Effector memory CD8-positive, alpha-beta T cell (primary cell): ENCODE data around the gene CSF3.

ENCODE experiments used
- ATAC-seq: fragments of 150-1000 bp; cut with Tn5 transposase; replicated peaks from 2 replicates; pipeline ENCODE4 v1.10.0; 2021; ENCODE audit warnings: mild to moderate bottlenecking, moderate library complexity
- DNase-seq, 3 experiments: peaks; one replicate each; pipeline ENCODE4 v3.0.0; 2021
- H3K27ac Mint-ChIP-seq, 2 donors: one replicate each; pipeline ENCODE4 v1.8.0; 2022; ENCODE audit warnings: mild to moderate bottlenecking in 2 of 2, mixed read lengths in 2 of 2, moderate library complexity in 2 of 2
- H3K27me3 Mint-ChIP-seq, 2 donors: one replicate each; pipeline ENCODE4 v1.8.0; 2022; ENCODE audit warnings: mixed read lengths in 2 of 2
- H3K36me3 Mint-ChIP-seq: one replicate; pipeline ENCODE4 v1.8.0; 2022; ENCODE audit warnings: mild to moderate bottlenecking, moderate library complexity, mixed read lengths; ENCODE audit not compliant: insufficient read depth
- H3K4me1 Mint-ChIP-seq, 2 donors: one replicate each; pipeline ENCODE4 v1.8.0; 2022; ENCODE audit warnings: low read depth in 2 of 2, mixed read lengths in 2 of 2
- H3K4me3 Mint-ChIP-seq, 2 donors: one replicate each; pipeline ENCODE4 v1.8.0; 2022; ENCODE audit warnings: mild to moderate bottlenecking in 2 of 2, mixed read lengths in 2 of 2, moderate library complexity in 2 of 2
- H3K9me3 Mint-ChIP-seq, 2 donors: one replicate each; pipeline ENCODE4 v1.8.0; 2022; ENCODE audit warnings: mixed read lengths in 2 of 2

The CSF3 gene

GRCh38 chr17:40034426-40035161 is 19.4 kb downstream of the CSF3 start:
- H3K36me3 Mint-ChIP-seq: peaks cover 31% of the 10 kb centered on the region
- no peak overlapping the region for H3K4me3 Mint-ChIP-seq
- peak overlapping the region in 1 of 2 donors; percentile 12 for H3K27ac Mint-ChIP-seq
- H3K27me3 Mint-ChIP-seq: no peaks in the 10 kb centered on the region
- H3K4me1 Mint-ChIP-seq: no peaks in the 10 kb centered on the region
- DNase-seq (no peak), ATAC-seq (no peak)
- H3K9me3 Mint-ChIP-seq: no peaks in the 10 kb centered on the region

GRCh38 chr17:40035162-40035559 is 19.9 kb downstream of the CSF3 start:
- no peak overlapping the region for H3K27ac Mint-ChIP-seq
- H3K4me3 Mint-ChIP-seq: no peak overlapping the region
- H3K4me1 Mint-ChIP-seq: no peaks in the 10 kb centered on the region
- no peak for DNase-seq
- H3K9me3 Mint-ChIP-seq: no peaks in the 10 kb centered on the region
- H3K36me3 Mint-ChIP-seq: peaks cover 30% of the 10 kb centered on the region
- no peaks in the 10 kb centered on the region for H3K27me3 Mint-ChIP-seq
- ATAC-seq: no peak

GRCh38 chr17:40038882-40039513 is 23.8 kb downstream of the CSF3 start:
- no peak for ATAC-seq
- Mint-ChIP-seq H3K36me3 (peaks cover 28% of the 10 kb centered on the region), H3K4me3 (no peak overlapping the region), H3K27me3 (no peaks in the 10 kb centered on the region), H3K27ac (peak overlapping the region in 1 of 2 donors; percentile 30), H3K4me1 (no peaks in the 10 kb centered on the region), H3K9me3 (no peaks in the 10 kb centered on the region)
- no peak for DNase-seq

GRCh38 chr17:40041196-40041595 is 26.0 kb downstream of the CSF3 start:
- peaks cover 44% of the 10 kb centered on the region for H3K36me3 Mint-ChIP-seq
- ATAC-seq (no peak), DNase-seq (no peak)
- H3K4me1 Mint-ChIP-seq: peaks cover 0 to 6% of the 10 kb centered on the region in 2 donors
- no peak overlapping the region for H3K4me3 Mint-ChIP-seq
- H3K27me3 Mint-ChIP-seq: no peaks in the 10 kb centered on the region
- no peaks in the 10 kb centered on the region for H3K9me3 Mint-ChIP-seq
- no peak overlapping the region for H3K27ac Mint-ChIP-seq

DNA sequence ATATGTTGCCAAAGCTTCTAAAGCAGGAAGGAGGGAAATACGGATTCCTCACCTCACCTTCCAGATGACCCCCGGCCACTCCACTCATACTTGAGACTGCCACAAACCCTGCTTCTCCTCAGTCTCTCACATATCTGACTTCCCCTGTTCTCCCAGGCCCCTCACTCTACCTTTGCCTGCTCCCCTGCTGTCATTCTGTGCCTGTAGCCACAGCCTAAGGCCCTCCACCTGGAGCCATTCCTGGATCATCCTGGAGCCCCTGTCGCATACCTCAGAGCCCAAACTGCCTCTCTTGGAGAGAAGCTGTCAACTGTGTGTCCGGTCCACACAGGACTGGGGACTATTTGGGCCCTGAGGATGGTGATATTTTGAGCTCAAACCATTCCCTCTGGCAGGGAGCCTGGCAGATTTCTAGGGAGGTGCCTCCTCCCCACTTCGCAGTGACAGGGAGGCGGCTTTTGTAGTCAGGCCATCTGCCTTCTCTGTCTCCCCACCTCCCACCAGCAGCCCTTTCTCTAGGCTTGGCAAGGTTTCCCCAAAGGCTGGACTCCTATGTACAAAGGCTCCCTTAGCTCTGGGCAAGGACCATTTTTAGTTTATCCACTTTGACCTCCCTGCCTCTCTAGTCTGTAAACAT is 41.3 kb downstream of the CSF3 start:
- peaks cover 8 to 15% of the 10 kb centered on the region in 2 donors for H3K4me1 Mint-ChIP-seq
- ATAC-seq (no peak), DNase-seq (no peak)
- peaks cover 12 to 29% of the 10 kb centered on the region in 2 donors for H3K27me3 Mint-ChIP-seq
- H3K36me3 Mint-ChIP-seq: peaks cover 20% of the 10 kb centered on the region
- H3K4me3 Mint-ChIP-seq: no peak overlapping the region
- no peaks in the 10 kb centered on the region for H3K9me3 Mint-ChIP-seq
- no peak overlapping the region for H3K27ac Mint-ChIP-seq

DNA sequence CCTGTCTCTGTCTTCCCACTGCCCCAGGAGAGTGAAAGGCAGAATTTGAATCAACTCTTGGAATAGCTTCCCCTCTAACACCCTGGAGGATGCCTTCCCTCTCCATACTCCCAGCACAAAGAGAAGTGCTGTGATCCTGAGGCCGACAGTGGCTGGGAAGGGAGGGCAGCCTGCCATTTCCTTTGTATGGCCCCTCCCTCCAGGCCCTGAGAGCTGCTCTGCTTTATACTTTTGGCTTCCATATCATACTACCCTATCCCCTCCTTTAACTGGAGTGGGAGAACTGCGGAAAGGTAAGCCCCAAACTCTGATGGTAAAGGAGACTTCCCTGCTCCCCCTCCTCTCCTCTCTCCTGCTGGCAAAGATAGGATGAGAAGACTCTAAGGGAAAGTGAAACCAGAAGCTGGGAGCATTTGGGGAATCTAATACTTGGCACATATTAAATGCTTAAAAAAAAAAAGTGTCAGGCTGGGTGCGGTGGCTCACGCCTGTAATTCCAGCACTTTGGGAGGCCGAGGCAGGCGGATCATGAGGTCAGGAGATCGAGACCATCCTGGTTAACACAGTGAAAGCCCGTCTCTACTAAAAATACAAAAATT is 43.0 kb downstream of the CSF3 start:
- DNase-seq (no peak), ATAC-seq (no peak)
- Mint-ChIP-seq H3K4me3 (no peak overlapping the region), H3K27ac (peak overlapping the region in 1 of 2 donors; percentile 49), H3K36me3 (peaks cover 13% of the 10 kb centered on the region), H3K9me3 (no peaks in the 10 kb centered on the region), H3K27me3 (peaks cover 12 to 29% of the 10 kb centered on the region in 2 donors), H3K4me1 (peaks cover 10 to 21% of the 10 kb centered on the region in 2 donors)

- H3K4me3 Mint-ChIP-seq: no peak overlapping the region
- H3K27me3 Mint-ChIP-seq: peaks cover 12 to 29% of the 10 kb centered on the region in 2 donors
- H3K9me3 Mint-ChIP-seq: no peaks in the 10 kb centered on the region
- DNase-seq (no peak), ATAC-seq (no peak)
- H3K4me1 Mint-ChIP-seq: peaks cover 13 to 22% of the 10 kb centered on the region in 2 donors
- H3K27ac Mint-ChIP-seq: no peak overlapping the region
- H3K36me3 Mint-ChIP-seq: peaks cover 11% of the 10 kb centered on the region
Observed at GRCh38 chr17:40058865-40059264, 43.6 kb downstream of the CSF3 start.

DNA sequence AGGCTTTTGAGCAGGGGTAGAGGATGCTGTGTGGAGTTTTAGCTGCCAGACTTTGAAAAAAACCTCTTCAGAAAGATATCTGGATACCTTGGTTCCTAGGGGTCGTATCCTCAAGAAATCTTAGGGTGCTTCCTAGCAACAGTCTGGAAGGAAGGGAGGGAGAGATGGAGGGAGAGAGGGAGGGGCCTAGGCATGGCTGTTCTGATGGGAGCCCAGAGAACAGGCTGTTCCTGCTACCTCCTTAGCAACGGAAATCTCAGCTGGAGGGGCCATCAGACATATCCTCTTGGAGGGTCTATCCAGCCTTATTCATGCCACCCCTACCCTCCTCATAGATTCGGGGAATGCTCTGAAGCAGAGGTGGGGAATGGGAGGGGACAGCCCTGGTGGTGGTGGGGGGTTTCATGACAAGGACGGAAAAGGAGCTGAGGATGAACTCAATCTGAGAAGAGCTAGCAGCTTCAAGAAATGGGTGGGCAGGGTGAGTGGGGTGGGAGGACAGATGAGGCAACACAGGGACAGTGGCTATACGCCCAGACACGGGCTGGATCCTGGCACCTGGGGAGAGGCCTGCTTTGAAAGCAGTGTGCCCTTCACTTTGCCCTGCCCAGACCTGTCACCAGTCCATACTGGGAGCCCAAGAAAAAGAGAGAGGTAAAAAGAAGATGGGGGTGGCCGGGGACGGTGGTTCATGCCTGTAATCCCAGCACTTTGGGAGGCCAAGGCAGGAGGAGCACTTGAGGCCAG is 44.7 kb downstream of the CSF3 start:
- peaks cover 4% of the 10 kb centered on the region for H3K36me3 Mint-ChIP-seq
- H3K9me3 Mint-ChIP-seq: no peaks in the 10 kb centered on the region
- peaks cover 21 to 24% of the 10 kb centered on the region in 2 donors for H3K4me1 Mint-ChIP-seq
- no peak overlapping the region for H3K4me3 Mint-ChIP-seq
- DNase-seq (no peak), ATAC-seq (no peak)
- H3K27ac Mint-ChIP-seq: no peak overlapping the region
- peaks cover 12 to 29% of the 10 kb centered on the region in 2 donors for H3K27me3 Mint-ChIP-seq

GRCh38 chr17:40060887-40061608 is 45.8 kb downstream of the CSF3 start:
- Mint-ChIP-seq H3K36me3 (peaks cover 3% of the 10 kb centered on the region), H3K4me3 (peak overlapping the region in 1 of 2 donors; percentile 74), H3K27ac (no peak overlapping the region), H3K4me1 (peaks cover 30 to 32% of the 10 kb centered on the region in 2 donors), H3K9me3 (no peaks in the 10 kb centered on the region), H3K27me3 (peaks cover 12 to 26% of the 10 kb centered on the region in 2 donors)
- DNase-seq (no peak), ATAC-seq (no peak)

DNA sequence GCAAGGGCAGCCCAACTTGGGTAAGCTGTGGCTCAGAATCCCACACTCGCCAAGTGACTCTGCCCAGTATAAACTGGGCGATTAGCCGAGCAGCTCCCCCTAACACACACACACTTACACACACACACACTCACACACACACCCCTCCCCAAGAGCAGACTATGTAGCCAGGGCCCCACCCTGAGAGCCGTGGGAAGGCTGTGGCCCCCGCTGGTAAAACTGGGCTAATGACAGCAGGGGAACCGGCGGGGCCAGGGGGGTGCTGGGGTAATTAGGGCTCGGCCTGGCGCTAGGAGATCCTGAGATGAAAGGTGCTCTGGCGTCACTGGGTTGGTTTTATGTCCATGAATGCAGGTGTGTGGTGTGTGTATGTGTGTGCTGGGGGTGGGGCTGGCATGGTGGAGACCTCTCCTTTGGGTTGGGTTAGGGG is 46.4 kb downstream of the CSF3 start:
- Mint-ChIP-seq H3K36me3 (peaks cover 3% of the 10 kb centered on the region), H3K4me3 (peak overlapping the region; percentile 74 to 84), H3K27ac (peak overlapping the region; percentile 33 to 81), H3K9me3 (no peaks in the 10 kb centered on the region), H3K4me1 (peaks cover 30 to 35% of the 10 kb centered on the region in 2 donors), H3K27me3 (peaks cover 7 to 20% of the 10 kb centered on the region in 2 donors)
- DNase-seq (no peak), ATAC-seq (no peak)

GRCh38 chr17:40062329-40063186 is 47.3 kb downstream of the CSF3 start, which contains the start of gene THRA:
TSS of gene THRA (plus strand) at chr17:40062965. CDS start at chr17:40074489, 11,524 bp downstream.
- Mint-ChIP-seq H3K4me3 (peak within 1 kb of the TSS; percentile 89 to 92), H3K27ac (peak within 1 kb of the TSS; percentile 81 to 94), H3K4me1 (peaks cover 38 to 42% of the 10 kb centered on the region in 2 donors), H3K36me3 (peaks cover 6% of the 10 kb centered on the region), H3K9me3 (no peaks in the 10 kb centered on the region), H3K27me3 (peaks cover 2 to 11% of the 10 kb centered on the region in 2 donors)
- DNase-seq (peak; percentile 61 to 66 (median 65)), ATAC-seq (peak; percentile 90)
